Measurements from ENCODE around the gene MTHFD1L. TPM values are rescaled to one million over a fixed set of nuclear protein-coding genes. Genes with fewer than 3 reads are reported as not detected.

The MTHFD1L gene
- total and polyA plus RNA-seq, 11 donors, result 1.1 to 13.2 (median 4.2) TPM

GRCh38 chr6:150863213-150863928, 2.1 kb upstream of the MTHFD1L start:
- TF ChIP-seq CTCF (IDR thresholded peaks at IDR 0.05), result no peak
- TF ChIP-seq POLR2A (IDR thresholded peaks at IDR 0.05), result no peak
- WGBS, 4 donors, result 90 to 97% (median 94%) methylated on average over 7 of the region's 7 CpGs
- Histone ChIP-seq H3K9me3 (no peaks in the 10 kb centered on the region), H3K4me1 (peaks cover 0 to 20% (median 6%) of the 10 kb centered on the region in 12 donors), H3K36me3 (no peaks in the 10 kb centered on the region), H3K27ac (no peak overlapping the region), H3K27me3 (no peaks in the 10 kb centered on the region), H3K4me3 (no peak overlapping the region)
- DNase-seq, result no peak
- ATAC-seq, result no peak
- intact Hi-C loops (cut with DNase I), result no loop called here

GRCh38 chr6:150865043-150865405, 478 bp upstream of the MTHFD1L start:
- DNase-seq (no peak), ATAC-seq (no peak)
- no peaks in the 10 kb centered on the region for H3K27me3 ChIP-seq
- TF ChIP-seq CTCF (IDR thresholded peaks at IDR 0.05) (no peak), POLR2A (IDR thresholded peaks at IDR 0.05) (no peak)
- H3K4me3 ChIP-seq, result peak overlapping the region in 10 of 12 donors; percentile 66 to 99 (median 73)
- peaks cover 0 to 20% (median 6%) of the 10 kb centered on the region in 12 donors for H3K4me1 ChIP-seq
- no peaks in the 10 kb centered on the region for H3K9me3 ChIP-seq
- intact Hi-C loops (cut with DNase I), result no loop called here
- H3K27ac ChIP-seq, result peak overlapping the region in 8 of 12 donors; percentile 74 to 93 (median 90)
- 20 to 24% (median 22%) methylated on average over 5 of the region's 5 CpGs for WGBS, 4 donors
- no peaks in the 10 kb centered on the region for H3K36me3 ChIP-seq

GRCh38 chr6:150866147-150866990, 867 bp downstream of the MTHFD1L start:
- H3K4me1 ChIP-seq, result peaks cover 0 to 20% (median 6%) of the 10 kb centered on the region in 12 donors
- no peaks in the 10 kb centered on the region for H3K27me3 ChIP-seq
- TF ChIP-seq POLR2A (IDR thresholded peaks at IDR 0.05) (peak in 1 of 2 donors; percentile 48), CTCF (IDR thresholded peaks at IDR 0.05) (no peak)
- intact Hi-C loops (cut with DNase I), result no loop called here
- no peaks in the 10 kb centered on the region for H3K9me3 ChIP-seq
- H3K36me3 ChIP-seq, result no peaks in the 10 kb centered on the region
- 2 to 4% (median 3%) methylated on average over 39 to 95 of the region's 95 CpGs for WGBS, 4 donors
- H3K4me3 ChIP-seq, result peak overlapping the region; percentile 49 to 99 (median 72)
- DNase-seq (peak; percentile 84 to 91 (median 85)), ATAC-seq (peak; percentile 55 to 93 (median 88))
- H3K27ac ChIP-seq, result peak overlapping the region; percentile 53 to 93 (median 84)

- intact Hi-C loops (cut with DNase I), result no loop called here
- TF ChIP-seq CTCF (IDR thresholded peaks at IDR 0.05) (no peak), POLR2A (IDR thresholded peaks at IDR 0.05) (no peak)
- Histone ChIP-seq H3K27me3 (no peaks in the 10 kb centered on the region), H3K27ac (peak overlapping the region; percentile 53 to 93 (median 84)), H3K4me1 (peaks cover 0 to 20% (median 6%) of the 10 kb centered on the region in 12 donors), H3K36me3 (no peaks in the 10 kb centered on the region), H3K4me3 (peak overlapping the region; percentile 49 to 99 (median 72)), H3K9me3 (no peaks in the 10 kb centered on the region)
- 72 to 80% (median 78%) methylated on average over 13 of the region's 13 CpGs for WGBS, 4 donors
- DNase-seq (no peak), ATAC-seq (no peak)
These were observed 1.5 kb downstream of the MTHFD1L start for GRCh38 chr6:150866991-150867501.
